SK-N-MC (cell line): ENCODE data around the gene HAT1.

Experiments used
- DNase-seq: peaks from one replicate; pipeline ENCODE4 v3.0.0-alpha.2; 2011; ENCODE audit warnings: low read depth, low spot score
- H3K27ac ChIP-seq: fragments of 200-600 bp; sonication (generic); 2 replicates; pipeline ENCODE4 v1.5.1; 2016; ENCODE audit warnings: mixed run types
- H3K36me3 ChIP-seq: fragments of 200-600 bp; sonication (generic); 2 replicates; pipeline ENCODE4 v1.6.1; 2017; ENCODE audit warnings: antibody characterized with exemption, low read length, mixed read lengths; ENCODE audit not compliant: insufficient read depth
- H3K4me3 ChIP-seq: fragments of 200-600 bp; sonication (generic); 2 replicates; pipeline ENCODE4 v1.5.1; 2016
- H3K9ac ChIP-seq: fragments of 200-600 bp; sonication (generic); 2 replicates; pipeline ENCODE4 v1.8.0; 2017; ENCODE audit warnings: mixed run types, mixed read lengths; ENCODE audit not compliant: insufficient read length
- H3K9me3 ChIP-seq: fragments of 200-600 bp; sonication (generic); 2 replicates; pipeline ENCODE4 v1.6.1; 2017; ENCODE audit warnings: low read depth, mild to moderate bottlenecking, antibody characterized with exemption, low read length, moderate library complexity, mixed read lengths
- EZH2 ChIP-seq: fragments of 200-600 bp; sonication (generic); IDR thresholded peaks from one replicate; pipeline ENCODE4 v1.6.1; 2017; ENCODE audit warnings: antibody characterized with exemption
- FOXP2 ChIP-seq: optimal IDR thresholded peaks from 2 replicates; pipeline ENCODE3; 2011; ENCODE audit warnings: mild to moderate bottlenecking, moderate library complexity; ENCODE audit not compliant: insufficient read depth; ENCODE audit errors: extremely low read length, control extremely low read depth
- POLR2AphosphoS5 ChIP-seq: IDR thresholded peaks from 2 replicates; pipeline ENCODE4 v1.6.1; 2012; ENCODE audit warnings: mild to moderate bottlenecking, low read depth, low read length, borderline replicate concordance

Gene HAT1

DNA sequence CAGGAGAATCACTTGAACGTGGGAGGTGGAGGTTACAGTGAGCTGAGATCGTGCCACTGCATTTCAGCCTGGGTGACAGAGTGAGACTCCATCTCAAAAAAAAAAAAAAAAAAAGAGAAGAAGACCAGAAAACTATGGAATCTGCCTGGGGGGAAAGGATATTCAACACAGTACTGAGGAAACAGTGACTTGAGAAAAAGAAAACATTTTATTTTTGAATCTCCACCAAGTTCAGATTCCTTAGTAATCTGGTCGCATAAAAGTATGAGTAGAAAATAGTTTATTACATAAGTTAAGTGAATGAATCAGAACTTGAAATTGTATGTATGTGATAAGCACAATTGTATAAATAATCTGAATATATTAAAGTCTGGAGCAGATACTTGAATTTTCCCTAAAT lies 13.0 kb upstream of the HAT1 start:
- no peaks in the 10 kb centered on the region for H3K9me3 ChIP-seq
- no peak for DNase-seq

DNA sequence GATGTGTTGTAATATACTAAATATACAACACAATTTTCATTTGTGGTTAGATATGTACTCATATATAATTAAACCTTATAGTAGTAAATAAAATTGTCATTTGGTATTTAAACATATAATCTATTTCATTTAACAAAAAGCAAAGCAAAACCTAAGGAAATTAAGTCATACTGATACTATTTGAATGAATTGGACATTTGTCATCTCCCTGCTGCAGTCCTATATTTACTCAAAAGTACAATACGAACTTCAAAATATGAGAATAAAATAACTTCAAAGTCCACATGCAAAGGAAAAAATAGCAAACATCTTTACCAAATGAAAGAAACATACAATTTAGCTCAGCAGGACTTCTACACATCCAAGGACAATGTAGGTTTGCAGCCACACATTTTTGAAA lies 11.8 kb upstream of the HAT1 start:
- no peak overlapping the region for H3K27ac ChIP-seq
- DNase-seq = no peak
- no peaks in the 10 kb centered on the region for H3K9me3 ChIP-seq
- no peaks in the 10 kb centered on the region for H3K36me3 ChIP-seq
- no peak for TF ChIP-seq FOXP2
- no peak for TF ChIP-seq EZH2
- TF ChIP-seq POLR2AphosphoS5 = no peak
- no peak overlapping the region for H3K4me3 ChIP-seq
- no peak overlapping the region for H3K9ac ChIP-seq

More for the DNA sequence above, 13.0 kb upstream of the HAT1 start:
- Histone ChIP-seq H3K36me3 (no peaks in the 10 kb centered on the region), H3K9ac (no peak overlapping the region), H3K27ac (no peak overlapping the region), H3K4me3 (no peak overlapping the region)
- TF ChIP-seq POLR2AphosphoS5 = no peak
- no peak for TF ChIP-seq FOXP2
- no peak for TF ChIP-seq EZH2

DNA sequence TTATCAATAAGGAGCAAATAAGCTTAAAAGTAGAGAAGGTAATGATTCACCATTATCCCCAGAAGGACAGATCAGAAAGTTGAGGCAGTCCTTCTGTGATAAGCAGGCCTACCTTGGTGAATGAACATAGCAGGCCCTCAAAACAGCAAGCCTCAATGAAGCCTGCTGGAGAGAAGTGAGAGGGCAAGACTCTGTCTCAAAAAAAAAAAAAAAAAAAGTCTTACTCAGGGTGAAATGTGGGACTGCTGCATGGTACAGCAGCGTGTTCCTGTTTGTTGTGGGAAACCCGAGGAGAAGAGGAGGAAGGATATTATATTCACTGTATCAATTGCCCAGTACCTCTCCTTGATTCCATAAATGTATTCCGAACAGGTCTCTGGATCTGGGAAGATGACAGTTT lies 8.7 kb upstream of the HAT1 start:
- Histone ChIP-seq H3K9ac (no peak overlapping the region), H3K27ac (no peak overlapping the region), H3K4me3 (no peak overlapping the region), H3K9me3 (no peaks in the 10 kb centered on the region), H3K36me3 (no peaks in the 10 kb centered on the region)
- TF ChIP-seq EZH2 = no peak
- TF ChIP-seq FOXP2 = no peak
- no peak for TF ChIP-seq POLR2AphosphoS5
- DNase-seq = no peak

DNA sequence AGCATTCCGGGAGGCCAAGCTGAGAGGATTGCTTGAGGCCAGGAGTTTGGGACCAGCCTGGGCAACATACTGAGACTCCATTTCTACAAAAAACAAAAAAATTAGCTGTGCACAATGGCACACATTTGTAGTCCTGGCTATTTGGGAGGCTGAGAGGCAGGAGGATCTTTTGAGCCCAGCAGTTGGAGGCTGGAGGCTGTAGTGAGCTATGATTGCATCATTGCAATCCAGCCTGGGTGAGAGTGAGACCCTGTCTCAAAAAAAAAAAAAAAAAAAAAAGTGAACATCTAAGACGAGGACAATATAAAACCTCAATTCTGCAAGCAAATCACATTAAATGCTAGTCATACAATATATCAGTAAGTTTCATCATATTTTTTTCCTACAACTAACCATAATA lies 2.8 kb upstream of the HAT1 start:
- no peak for TF ChIP-seq POLR2AphosphoS5
- TF ChIP-seq EZH2 = no peak
- TF ChIP-seq FOXP2 = no peak
- Histone ChIP-seq H3K36me3 (0 out of 2 replicates have a peak, but pooled peaks cover 3% of the 10 kb centered on the region), H3K4me3 (no peak overlapping the region), H3K27ac (no peak overlapping the region), H3K9me3 (no peaks in the 10 kb centered on the region), H3K9ac (no peak overlapping the region)
- DNase-seq = no peak

DNA sequence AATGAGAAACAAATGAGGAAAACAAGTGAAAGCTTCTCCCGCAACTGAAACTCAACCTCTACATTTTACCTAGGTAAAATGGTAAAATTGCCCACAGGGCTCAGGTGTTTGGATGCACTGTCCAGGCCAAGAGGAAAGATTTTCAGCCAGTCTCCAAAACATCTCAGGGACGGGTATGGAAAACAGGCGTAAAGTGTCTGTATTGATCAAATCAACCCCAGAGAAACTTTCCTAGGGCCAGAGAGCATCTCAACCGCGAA lies 361 bp upstream of the HAT1 start:
- Histone ChIP-seq H3K4me3 (peak overlapping the region; percentile 77), H3K9ac (peak overlapping the region; percentile 65), H3K36me3 (peaks cover 22% of the 10 kb centered on the region), H3K9me3 (no peaks in the 10 kb centered on the region), H3K27ac (peak overlapping the region; percentile 10; the same call in 1 of the 2 replicates)
- no peak for DNase-seq
- TF ChIP-seq POLR2AphosphoS5 (no peak), FOXP2 (no peak), EZH2 (no peak)

DNA sequence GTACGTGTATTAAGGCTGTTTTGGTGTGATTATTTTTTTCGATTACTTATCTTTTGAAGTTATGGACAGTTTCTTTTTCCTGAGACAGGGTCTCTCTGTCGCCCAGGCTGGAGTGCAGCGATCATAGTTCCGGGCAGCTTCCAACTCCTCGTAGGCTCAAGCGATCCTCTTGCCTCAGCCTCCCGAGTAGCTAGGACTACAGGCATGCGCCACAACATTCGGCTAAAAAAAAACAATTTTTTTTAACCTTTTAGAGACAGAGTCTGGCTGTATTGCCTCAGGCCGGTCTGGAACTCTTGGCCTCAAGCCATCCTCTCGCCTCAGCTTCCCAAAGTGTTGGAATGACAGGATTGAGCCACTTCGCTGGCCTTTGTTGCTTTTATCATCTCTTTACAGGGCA lies 945 bp downstream of the HAT1 start:
- Histone ChIP-seq H3K4me3 (peak overlapping the region; percentile 77), H3K9ac (peak overlapping the region; percentile 84), H3K27ac (peak overlapping the region; percentile 80; the same call in 1 of the 2 replicates), H3K36me3 (peaks cover 34% of the 10 kb centered on the region), H3K9me3 (no peaks in the 10 kb centered on the region)
- no peak for DNase-seq
- no peak for TF ChIP-seq FOXP2
- TF ChIP-seq EZH2 = no peak
- TF ChIP-seq POLR2AphosphoS5 = no peak

DNA sequence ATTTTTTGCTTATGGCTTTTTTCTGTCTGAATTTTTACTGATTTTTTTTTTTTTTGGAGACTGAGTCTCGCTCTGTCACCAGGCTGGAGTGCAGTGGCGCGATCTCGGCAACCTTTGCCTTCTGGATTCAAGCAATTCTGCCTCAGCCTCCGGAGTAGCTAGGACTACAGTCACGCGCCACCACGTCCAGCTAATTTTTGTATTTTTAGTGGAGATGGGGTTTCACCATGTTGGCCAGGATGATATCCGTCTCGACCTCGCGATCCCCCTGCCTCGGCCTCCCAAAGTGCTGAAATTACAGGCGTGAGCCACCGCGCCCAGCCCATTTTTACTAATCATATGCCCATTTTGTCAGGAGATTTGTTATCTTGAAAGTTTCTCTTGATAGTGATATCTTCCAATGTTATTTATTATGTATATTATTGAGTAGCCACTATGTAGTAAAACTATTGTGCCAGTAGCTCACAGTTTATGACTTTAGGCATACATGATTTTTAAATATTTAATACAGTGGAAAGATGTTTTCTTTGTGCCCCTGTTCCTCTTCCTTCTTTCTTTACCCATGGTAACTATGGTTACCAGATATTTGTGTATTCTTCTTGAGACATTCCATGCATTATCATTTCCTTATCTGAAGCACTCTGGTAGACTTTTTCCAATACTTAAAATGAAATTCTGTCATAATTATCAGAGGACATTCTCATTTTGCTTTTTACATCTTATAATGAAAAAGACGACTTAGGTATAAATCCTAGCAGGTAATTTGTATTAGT lies 2.1 kb downstream of the HAT1 start:
- peak overlapping the region; percentile 84 for H3K9ac ChIP-seq
- no peak for TF ChIP-seq FOXP2
- no peak for TF ChIP-seq POLR2AphosphoS5
- no peak for TF ChIP-seq EZH2
- H3K36me3 ChIP-seq = peaks cover 45% of the 10 kb centered on the region
- DNase-seq = no peak
- H3K4me3 ChIP-seq = peak overlapping the region; percentile 77
- no peaks in the 10 kb centered on the region for H3K9me3 ChIP-seq
- no peak overlapping the region for H3K27ac ChIP-seq

DNA sequence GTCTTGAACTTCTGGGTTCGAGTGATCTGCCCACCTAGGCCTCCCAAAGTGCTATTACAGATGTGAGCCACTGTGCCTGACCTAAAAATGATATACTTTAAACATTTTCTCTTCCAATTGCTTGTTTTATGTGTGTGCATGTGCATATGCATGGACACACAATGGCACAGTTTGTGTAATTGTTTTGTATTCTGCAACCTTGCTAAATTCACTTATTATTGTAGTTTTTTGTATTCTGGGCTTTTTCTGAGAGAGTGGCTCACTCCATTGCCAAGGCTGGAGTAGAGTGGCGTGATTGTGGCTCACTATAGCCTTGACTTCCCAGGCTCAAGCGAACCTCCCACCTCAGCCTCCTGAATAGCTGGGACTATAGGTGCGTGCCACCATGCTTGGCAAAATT lies 8.1 kb downstream of the HAT1 start:
- H3K9me3 ChIP-seq = no peaks in the 10 kb centered on the region; the same call in 1 of the 2 replicates
- peaks cover 77% of the 10 kb centered on the region for H3K36me3 ChIP-seq
- TF ChIP-seq POLR2AphosphoS5 (no peak), EZH2 (no peak), FOXP2 (no peak)
- no peak for DNase-seq
- no peak overlapping the region for H3K27ac ChIP-seq
- H3K4me3 ChIP-seq = no peak overlapping the region
- H3K9ac ChIP-seq = no peak overlapping the region

DNA sequence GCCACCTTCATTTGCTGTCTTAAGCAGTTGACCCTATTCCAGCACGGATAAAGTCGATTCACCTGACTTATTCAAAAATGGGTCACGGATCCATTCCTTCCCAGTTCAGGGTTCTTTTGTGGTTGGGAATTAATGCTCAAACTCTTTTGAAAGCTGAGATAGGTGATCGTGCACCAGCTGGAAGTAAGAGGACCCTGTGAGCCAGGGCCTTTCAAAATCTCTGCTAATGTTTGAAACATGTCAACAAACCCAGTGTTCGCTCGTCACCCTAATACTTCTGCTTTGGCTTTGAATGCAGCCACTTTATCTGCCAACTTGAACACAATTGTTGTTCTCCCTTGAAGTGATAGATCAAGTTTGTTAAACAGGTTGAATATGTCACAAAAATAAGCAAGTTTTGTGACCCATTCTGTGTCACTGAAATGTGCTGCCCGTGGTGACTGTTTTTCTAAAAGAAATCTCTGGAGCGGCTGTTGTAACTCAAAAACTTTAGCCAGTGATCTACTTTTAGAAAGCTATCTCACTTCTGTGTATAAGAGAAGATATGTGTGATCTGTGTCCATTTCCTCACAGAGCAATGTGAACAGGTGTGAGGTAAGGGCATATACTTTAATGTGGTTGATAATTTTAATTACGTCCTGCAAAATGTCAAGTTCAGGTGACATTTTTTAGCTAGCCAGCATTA lies 16.9 kb downstream of the HAT1 start:
- peaks cover 41% of the 10 kb centered on the region for H3K36me3 ChIP-seq
- H3K27ac ChIP-seq = no peak overlapping the region
- H3K4me3 ChIP-seq = no peak overlapping the region
- DNase-seq = no peak
- H3K9me3 ChIP-seq = no peaks in the 10 kb centered on the region
- TF ChIP-seq EZH2 (no peak), POLR2AphosphoS5 (no peak), FOXP2 (no peak)
- no peak overlapping the region for H3K9ac ChIP-seq
